ENCODE measurements around the gene GLI2. TPM values are rescaled to one million over a fixed set of nuclear protein-coding genes. Genes with fewer than 3 reads are reported as not detected.

GLI2 gene
- total RNA-seq, 4 donors from 2014 or later, result 1.9 to 7.9 (median 5.5) TPM

DNA sequence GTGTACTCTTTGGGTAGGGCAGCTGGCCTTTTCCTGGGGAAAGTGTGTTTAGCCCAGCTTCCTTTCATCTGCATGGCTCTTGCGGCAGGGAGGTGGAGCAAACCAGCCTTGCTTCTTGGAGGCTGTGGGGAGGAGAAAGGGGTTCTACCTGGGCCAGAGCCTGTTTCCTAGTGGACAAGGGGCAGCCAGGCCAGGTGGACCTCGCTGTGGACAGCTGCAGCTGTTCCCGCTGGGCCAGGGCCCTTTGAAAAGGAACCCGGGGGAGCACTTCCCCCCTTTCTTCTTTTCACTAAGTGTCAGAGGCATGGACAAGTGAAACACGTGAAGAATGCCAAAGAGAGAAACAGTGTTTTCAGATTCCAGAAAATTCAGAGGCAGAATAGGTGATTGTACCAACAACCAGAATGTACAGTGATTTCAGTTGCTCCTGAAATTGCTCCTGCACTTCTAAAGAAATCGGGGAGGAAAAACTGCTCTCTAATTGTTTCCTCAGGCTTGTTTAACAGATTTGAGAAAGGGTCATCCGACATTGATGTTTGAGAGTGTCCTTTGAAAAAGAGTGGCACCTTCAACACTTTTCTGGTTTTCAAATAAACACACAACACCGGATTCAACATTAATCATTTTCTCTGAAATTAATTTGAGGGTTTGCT, 3.9 kb downstream of the GLI2 start:
- no peaks in the 10 kb centered on the region for H3K9me3 ChIP-seq
- peaks cover 54% of the 10 kb centered on the region for H3K4me1 ChIP-seq
- 78% methylated on average over 8 of the region's 8 CpGs for WGBS
- peaks cover 50% of the 10 kb centered on the region for H3K27me3 ChIP-seq
- H3K4me3 ChIP-seq, result no peak overlapping the region
- no peak overlapping the region for H3K27ac ChIP-seq
- DNase-seq (ENCODE audit: low spot score in 2 of 2), result no peak
- TF ChIP-seq POLR2AphosphoS5 (IDR thresholded peaks at IDR 0.05) (no peak), CTCF (IDR thresholded peaks at IDR 0.05) (no peak), EP300 (IDR thresholded peaks at IDR 0.05) (no peak), POLR2A (IDR thresholded peaks at IDR 0.05) (no peak)
- H3K36me3 ChIP-seq, result no peaks in the 10 kb centered on the region

- peaks cover 42% of the 10 kb centered on the region for H3K27me3 ChIP-seq
Measured at GRCh38 chr2:120740375-120740764, 4.7 kb downstream of the GLI2 start.

GRCh38 chr2:120740765-120741524, 5.3 kb downstream of the GLI2 start:
- 60% methylated on average over 19 of the region's 20 CpGs for WGBS
- no peaks in the 10 kb centered on the region for H3K36me3 ChIP-seq
- peak overlapping the region; percentile 49 for H3K4me3 ChIP-seq
- H3K4me1 ChIP-seq, result peaks cover 44% of the 10 kb centered on the region
- DNase-seq (ENCODE audit: low spot score in 2 of 2), result no peak
- TF ChIP-seq POLR2A (IDR thresholded peaks at IDR 0.05), result no peak
- no peak for TF ChIP-seq POLR2AphosphoS5 (IDR thresholded peaks at IDR 0.05)
- TF ChIP-seq CTCF (IDR thresholded peaks at IDR 0.05), result no peak
- no peak for TF ChIP-seq EP300 (IDR thresholded peaks at IDR 0.05)
- H3K9me3 ChIP-seq, result no peaks in the 10 kb centered on the region
- H3K27me3 ChIP-seq, result peaks cover 37% of the 10 kb centered on the region
- H3K27ac ChIP-seq, result no peak overlapping the region

More at GRCh38 chr2:120740375-120740764, 4.7 kb downstream of the GLI2 start:
- no peak overlapping the region for H3K27ac ChIP-seq
- H3K4me1 ChIP-seq, result peaks cover 48% of the 10 kb centered on the region
- H3K36me3 ChIP-seq, result no peaks in the 10 kb centered on the region
- DNase-seq (ENCODE audit: low spot score in 2 of 2), result no peak
- no peaks in the 10 kb centered on the region for H3K9me3 ChIP-seq
- WGBS, result 75% methylated on average over 8 of the region's 8 CpGs
- no peak for TF ChIP-seq POLR2AphosphoS5 (IDR thresholded peaks at IDR 0.05)
- no peak for TF ChIP-seq POLR2A (IDR thresholded peaks at IDR 0.05)
- no peak for TF ChIP-seq EP300 (IDR thresholded peaks at IDR 0.05)
- TF ChIP-seq CTCF (IDR thresholded peaks at IDR 0.05), result no peak
- no peak overlapping the region for H3K4me3 ChIP-seq

DNA sequence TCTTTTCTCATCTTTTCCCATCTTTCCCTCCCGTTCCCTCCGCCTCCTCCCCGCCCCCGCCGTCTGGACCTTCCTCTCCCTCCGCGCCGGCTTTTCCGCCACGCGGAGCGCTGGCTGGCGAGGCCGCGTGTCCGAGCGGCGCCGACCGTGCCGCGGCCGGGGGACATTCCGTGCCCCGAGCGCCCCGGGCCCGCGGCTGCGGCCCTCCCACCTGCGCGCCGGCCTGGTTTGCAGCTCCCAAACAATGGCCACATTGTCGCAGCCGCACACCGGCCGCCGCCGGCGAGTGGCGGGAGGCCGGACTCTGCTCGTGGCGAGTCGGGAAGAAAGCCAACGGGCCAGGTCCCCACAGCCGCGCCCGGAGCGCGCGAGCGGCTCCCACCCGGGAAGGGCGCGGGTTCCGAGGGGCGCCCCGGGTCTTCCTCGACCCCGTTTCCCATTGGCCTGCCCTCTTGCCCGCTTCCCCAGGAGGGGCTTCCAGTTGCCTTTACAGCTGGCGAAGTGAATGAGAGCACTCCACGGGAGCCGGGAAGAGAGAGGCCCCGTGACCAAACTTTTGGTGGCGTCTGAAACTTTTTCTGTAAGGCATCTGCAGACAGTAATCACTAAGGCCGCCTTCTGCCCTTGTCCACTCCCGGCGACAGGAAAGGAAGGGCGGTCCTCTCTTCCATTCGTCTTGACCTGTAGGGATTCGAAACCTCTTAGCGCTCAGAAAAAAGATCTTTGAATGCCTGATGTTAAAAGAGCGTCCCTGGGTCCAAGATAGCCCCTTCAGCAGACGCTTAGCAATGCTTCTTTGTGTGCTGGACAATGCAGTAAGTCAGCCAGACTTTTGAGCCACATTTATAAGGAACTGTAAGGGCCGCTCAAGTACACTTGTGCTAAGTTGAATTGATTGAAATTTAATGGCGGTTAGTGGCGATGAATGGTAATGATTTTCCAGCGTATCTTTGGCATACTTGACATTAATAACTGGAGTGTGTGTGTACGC, 6.2 kb downstream of the GLI2 start:
- 42% methylated on average over 48 of the region's 81 CpGs for WGBS
- Histone ChIP-seq H3K27ac (no peak overlapping the region), H3K4me1 (peaks cover 35% of the 10 kb centered on the region), H3K27me3 (peaks cover 30% of the 10 kb centered on the region), H3K4me3 (peak overlapping the region; percentile 49), H3K9me3 (no peaks in the 10 kb centered on the region), H3K36me3 (no peaks in the 10 kb centered on the region)
- DNase-seq (ENCODE audit: low spot score in 2 of 2), result no peak
- TF ChIP-seq EP300 (IDR thresholded peaks at IDR 0.05), result no peak
- TF ChIP-seq POLR2A (IDR thresholded peaks at IDR 0.05), result no peak
- TF ChIP-seq CTCF (IDR thresholded peaks at IDR 0.05), result no peak
- no peak for TF ChIP-seq POLR2AphosphoS5 (IDR thresholded peaks at IDR 0.05)
